ENCODE results near the gene MFAP1. TPM values are rescaled to one million over a fixed set of nuclear protein-coding genes. Genes with fewer than 3 reads are reported as not detected.

The MFAP1 gene
- total and polyA plus RNA-seq, 10 donors, result 7.9 to 18.8 (median 15.9) TPM

DNA sequence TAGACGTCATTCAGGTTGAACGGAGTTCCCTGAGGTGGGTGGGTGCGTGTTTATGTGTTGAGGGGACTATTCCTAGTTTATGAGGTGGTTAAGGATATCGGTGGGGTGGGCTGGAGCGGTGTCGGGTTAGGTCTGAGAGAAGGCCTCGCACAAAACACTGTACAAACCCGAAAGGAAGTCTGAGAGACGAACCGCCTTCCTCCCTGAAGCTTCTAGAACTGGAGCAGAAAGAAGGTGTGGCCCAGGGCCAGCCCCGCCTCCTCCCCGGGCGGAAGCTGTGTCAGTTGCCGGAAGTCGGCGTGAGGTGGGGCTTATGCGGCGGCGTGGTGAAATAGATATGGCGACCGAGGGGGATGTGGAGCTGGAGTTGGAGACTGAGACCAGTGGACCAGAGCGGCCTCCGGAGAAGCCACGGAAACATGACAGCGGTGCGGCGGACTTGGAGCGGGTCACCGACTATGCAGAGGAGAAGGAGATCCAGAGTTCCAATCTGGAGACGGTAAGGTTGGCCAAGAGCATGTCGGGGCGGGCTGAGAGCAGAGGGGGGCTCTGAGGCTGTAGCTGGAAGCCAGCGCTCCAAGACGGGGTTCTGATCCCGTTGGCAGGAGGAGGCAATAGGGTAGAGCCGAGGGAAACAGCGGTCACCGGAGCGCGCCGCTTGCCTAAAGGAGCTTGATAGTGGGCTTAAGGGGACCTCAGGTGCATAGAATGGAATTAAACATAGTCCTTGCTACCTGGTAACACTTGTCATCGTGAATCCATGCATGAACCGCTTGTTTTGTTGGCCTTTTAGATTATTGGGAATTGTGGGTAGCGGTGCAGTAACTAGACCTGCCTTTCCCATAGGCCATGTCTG, 24.0 kb downstream of the MFAP1 start, which contains the start of gene HYPK:
Gene HYPK (plus strand): TSS at position 314 of the 856 bp plus-strand sequence. CDS start 24 bp downstream, at position 338.
- DNase-seq, result peak; percentile 98
- H3K36me3 ChIP-seq, result peaks cover 3 to 88% (median 49%) of the 10 kb centered on the region in 6 donors
- no peaks in the 10 kb centered on the region for H3K9me3 ChIP-seq
- intact Hi-C loops (cut with DNase I; ENCODE audit: low total_unique reads), result no loop called here
- H3K4me3 ChIP-seq, result peak within 1 kb of the TSS; percentile 81 to 93 (median 88)
- H3K27me3 ChIP-seq (replicated peaks in 1 of 7), result no peaks in the 10 kb centered on the region
- H3K27ac ChIP-seq, result peak within 1 kb of the TSS; percentile 74 to 93 (median 90)
- WGBS, 5 donors, result 7 to 9% (median 8%) methylated on average over 44 of the region's 44 CpGs
- H3K4me1 ChIP-seq, result peaks cover 8 to 61% (median 40%) of the 10 kb centered on the region in 6 donors
- TF ChIP-seq POLR2AphosphoS5 (IDR thresholded peaks at IDR 0.05), result peak; percentile 95 to 97 (median 97)
- no peak for TF ChIP-seq POLR2A (IDR thresholded peaks at IDR 0.05)

DNA sequence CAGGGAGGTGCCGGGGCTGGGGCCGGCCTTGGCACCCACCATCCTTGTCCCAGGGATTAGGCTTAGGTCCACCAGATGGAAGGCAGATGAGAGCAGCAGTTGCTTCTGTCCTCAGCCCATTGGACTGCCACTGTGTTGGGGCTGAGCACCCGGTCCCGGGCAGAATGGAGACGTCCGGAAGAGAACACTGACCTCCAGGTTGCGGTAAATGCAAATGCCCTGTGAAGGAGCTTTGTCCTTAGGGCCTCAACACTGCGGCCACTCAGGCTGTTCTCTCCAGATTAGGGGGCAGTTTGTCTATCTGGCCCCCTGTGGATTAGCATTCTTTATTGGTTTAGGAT, 24.6 kb downstream of the MFAP1 start, which contains the start of gene SERINC4:
Gene SERINC4 (minus strand): TSS at position 276 of the 341 bp plus-strand sequence. CDS start 234 bp downstream, at position 42.
- peak within 1 kb of the TSS; percentile 81 to 93 (median 88) for H3K4me3 ChIP-seq
- DNase-seq, result peak; percentile 79
- H3K36me3 ChIP-seq, result peaks cover 2 to 88% (median 46%) of the 10 kb centered on the region in 6 donors
- peak within 1 kb of the TSS; percentile 74 to 93 (median 90) for H3K27ac ChIP-seq
- intact Hi-C loops (cut with DNase I; ENCODE audit: low total_unique reads), result no loop called here
- no peaks in the 10 kb centered on the region for H3K27me3 ChIP-seq (replicated peaks in 1 of 7)
- no peaks in the 10 kb centered on the region for H3K9me3 ChIP-seq
- WGBS, 5 donors, result 94 to 98% (median 97%) methylated on average over 4 to 8 of the region's 8 CpGs
- TF ChIP-seq POLR2A (IDR thresholded peaks at IDR 0.05) (no peak), POLR2AphosphoS5 (IDR thresholded peaks at IDR 0.05) (no peak), CTCF (IDR thresholded peaks at IDR 0.05 in 8 of 11, conservative IDR thresholded peaks at IDR 0.05 in 3 of 11) (no peak)
- peaks cover 14 to 67% (median 46%) of the 10 kb centered on the region in 6 donors for H3K4me1 ChIP-seq

DNA sequence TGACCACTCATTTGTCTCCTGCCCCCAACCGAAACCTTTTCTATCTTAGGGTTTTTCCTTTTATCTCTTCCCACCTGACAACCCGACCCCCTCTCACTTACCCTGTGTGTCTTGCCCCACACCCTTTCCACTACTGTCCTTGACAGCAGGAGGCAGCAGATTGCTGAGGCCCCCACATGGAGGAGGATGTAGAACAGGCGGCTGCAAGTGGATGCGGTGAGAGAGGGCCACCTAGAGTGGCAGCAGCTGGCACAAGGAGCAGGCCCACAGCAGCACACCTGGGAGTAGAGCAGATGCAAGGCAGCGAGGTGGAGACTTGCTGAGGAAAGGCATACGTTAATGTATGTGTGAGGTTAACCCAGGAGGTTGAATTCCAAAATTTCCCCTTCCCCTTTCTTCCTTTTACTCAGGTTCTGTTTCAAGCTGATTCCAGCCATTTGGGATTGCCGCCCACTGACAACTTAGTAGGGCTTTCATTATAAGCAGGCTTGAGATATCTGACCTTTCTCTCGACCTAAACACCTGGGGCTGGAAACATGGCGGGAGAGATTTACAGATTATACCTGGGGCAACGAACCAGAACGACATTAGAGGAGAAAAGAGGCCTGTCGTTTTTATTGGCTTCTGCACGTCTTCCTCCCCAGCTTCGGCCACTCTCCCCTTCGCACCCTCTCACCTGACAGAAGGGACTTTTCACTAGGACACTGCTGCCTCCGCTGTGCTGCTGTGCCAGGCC, 25.1 kb downstream of the MFAP1 start:
- intact Hi-C loops (cut with DNase I; ENCODE audit: low total_unique reads), result no loop called here
- Histone ChIP-seq H3K36me3 (peaks cover 0 to 88% (median 46%) of the 10 kb centered on the region in 6 donors), H3K27ac (peak overlapping the region in 7 of 8 donors; percentile 88 to 93 (median 90)), H3K27me3 (replicated peaks in 1 of 7) (no peaks in the 10 kb centered on the region), H3K4me3 (peak overlapping the region in 1 of 8 donors; percentile 83), H3K4me1 (peaks cover 17 to 72% (median 51%) of the 10 kb centered on the region in 6 donors), H3K9me3 (no peaks in the 10 kb centered on the region)
- TF ChIP-seq POLR2A (IDR thresholded peaks at IDR 0.05) (no peak), POLR2AphosphoS5 (IDR thresholded peaks at IDR 0.05) (peak in 1 of 3 donors; percentile 21), CTCF (IDR thresholded peaks at IDR 0.05 in 8 of 11, conservative IDR thresholded peaks at IDR 0.05 in 3 of 11) (no peak)
- no peak for DNase-seq
- 88 to 92% (median 90%) methylated on average over 16 of the region's 16 CpGs for WGBS, 5 donors

DNA sequence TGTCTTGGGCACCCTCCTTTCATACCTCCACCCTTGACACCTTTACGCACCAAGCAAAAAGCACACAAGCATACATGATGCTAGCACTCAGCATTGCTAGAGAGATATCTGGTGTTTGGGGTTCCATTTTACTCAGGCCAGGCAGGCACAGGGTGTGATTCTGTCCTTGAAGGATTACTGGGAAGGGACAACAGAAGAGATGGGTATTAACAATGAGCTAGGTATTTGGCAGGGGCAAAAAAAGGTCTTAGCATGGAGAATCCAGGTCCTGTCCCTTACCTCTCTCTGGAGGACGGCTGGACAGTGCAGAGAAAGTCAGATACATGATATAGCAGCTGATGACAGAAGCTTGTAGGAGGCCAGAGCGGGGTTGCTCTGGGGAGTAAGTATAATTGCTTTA, 27.9 kb downstream of the MFAP1 start:
- H3K9me3 ChIP-seq, result no peaks in the 10 kb centered on the region
- no peak for DNase-seq
- H3K4me3 ChIP-seq, result no peak overlapping the region
- TF ChIP-seq CTCF (IDR thresholded peaks at IDR 0.05 in 8 of 11, conservative IDR thresholded peaks at IDR 0.05 in 3 of 11), result no peak
- no peak for TF ChIP-seq POLR2AphosphoS5 (IDR thresholded peaks at IDR 0.05)
- TF ChIP-seq POLR2A (IDR thresholded peaks at IDR 0.05), result no peak
- 88 to 94% (median 91%) methylated on average over 3 of the region's 3 CpGs for WGBS, 5 donors
- H3K4me1 ChIP-seq, result peaks cover 28 to 89% (median 65%) of the 10 kb centered on the region in 6 donors
- peak overlapping the region in 1 of 8 donors; percentile 19 for H3K27ac ChIP-seq
- peaks cover 0 to 71% (median 39%) of the 10 kb centered on the region in 6 donors for H3K36me3 ChIP-seq
- no peaks in the 10 kb centered on the region for H3K27me3 ChIP-seq (replicated peaks in 1 of 7)
- intact Hi-C loops (cut with DNase I; ENCODE audit: low total_unique reads), result no loop called here

Measured in spleen (tissue), 11 donors.